ENCODE measurements around the gene ASTN1. TPM values are rescaled to one million over a fixed set of nuclear protein-coding genes. Genes with fewer than 3 reads are reported as not detected.

The ASTN1 gene
- 7.8 TPM for total RNA-seq
- polyA plus RNA-seq (ENCODE audit: insufficient read depth in 1 of 8, insufficient read length in 8 of 8, low replicate concordance in 1 of 8): 1 to 10 TPM; 3.8 to 8.5 (median 6.2) TPM
- long read RNA-seq, donor 1: 0 reads
- long read RNA-seq, donor 2: 0 reads
- long read RNA-seq, donor 3: 0 reads
- long read RNA-seq, donor 4: 0 reads
- long read RNA-seq, donor 5, partial matches to known transcripts: 0 of 1 reads
- long read RNA-seq, donor 5, other reads (novel, unspliced or antisense): 0 of 1 reads
- long read RNA-seq, donor 6, partial matches to known transcripts: 0 of 1 reads
- long read RNA-seq, donor 6, other reads (novel, unspliced or antisense): 0 of 1 reads
- long read RNA-seq, donor 7: 0 reads
- long read RNA-seq, donor 8: 0 reads
- long read RNA-seq, donor 9: 0 reads
- long read RNA-seq, donor 10: 0 reads
- long read RNA-seq, donor 11: 0 reads

DNA sequence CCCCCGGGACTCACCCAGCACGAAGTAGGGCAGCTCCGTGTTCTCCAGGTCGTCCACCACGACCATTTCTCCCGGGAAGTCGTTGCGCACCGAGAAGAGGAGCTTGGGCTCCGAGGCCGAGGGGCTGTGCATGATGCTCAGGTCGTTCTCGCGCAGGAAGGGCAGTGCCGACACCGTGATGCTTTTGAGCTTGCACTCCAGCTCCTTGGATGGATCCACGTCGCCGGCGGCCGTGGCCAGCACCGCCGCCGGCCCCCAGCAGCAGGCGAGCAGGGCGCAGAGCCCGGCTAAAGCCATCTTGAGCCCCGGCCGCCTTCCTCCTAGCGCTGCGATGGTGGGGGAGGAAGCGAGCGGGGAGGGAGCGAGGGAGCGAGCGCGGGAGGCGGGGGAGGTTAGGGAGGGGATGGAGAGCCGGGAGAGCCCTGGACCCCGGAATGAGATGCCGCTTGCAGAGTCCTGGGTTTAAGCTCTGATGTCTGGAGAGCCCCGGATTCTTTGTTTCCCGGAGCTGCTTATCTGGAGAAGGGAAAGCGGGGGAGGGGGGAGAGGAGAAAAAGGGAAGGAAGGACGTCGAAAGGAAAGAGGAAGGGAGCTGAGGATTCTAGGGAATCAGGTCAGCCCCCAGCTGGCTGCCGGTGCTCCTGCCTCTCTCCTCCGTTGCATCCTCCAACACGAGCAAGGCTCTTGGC lies at the start of gene ASTN1:
ASTN1 (minus strand) TSS at position 333 of the 689 bp plus-strand sequence; CDS start at position 297, 36 bp downstream.
- H3K4me1 ChIP-seq (ENCODE audit: control insufficient read depth, insufficient read depth, low read length): peaks cover 5% of the 10 kb centered on the region
- H3K9me3 ChIP-seq (replicated peaks; ENCODE audit: control insufficient read depth, low read depth, low read length): no peaks in the 10 kb centered on the region
- under 1% methylated on average over 40 of the region's 49 CpGs for whole genome bisulfite sequencing (ENCODE audit: insufficient coverage)
- H3K27me3 ChIP-seq (ENCODE audit: control insufficient read depth, insufficient read depth, low read length): peaks cover 18% of the 10 kb centered on the region
- peak within 1 kb of the TSS; percentile 40 for H3K4me3 ChIP-seq (ENCODE audit: low read length)
- peak; percentile 45 for DNase-seq
- no peaks in the 10 kb centered on the region for H3K36me3 ChIP-seq (ENCODE audit: control insufficient read depth, insufficient read depth, low read length)
- H3K27ac ChIP-seq (ENCODE audit: low read length): no peak within 1 kb of the TSS

GRCh38 chr1:177211231-177211630 lies 46.7 kb upstream of the ASTN1 start:
- Histone ChIP-seq H3K4me3 (ENCODE audit: low read length) (no peak overlapping the region), H3K9me3 (replicated peaks; ENCODE audit: control insufficient read depth, low read depth, low read length) (no peaks in the 10 kb centered on the region), H3K4me1 (ENCODE audit: control insufficient read depth, insufficient read depth, low read length) (peaks cover 9% of the 10 kb centered on the region), H3K27me3 (ENCODE audit: control insufficient read depth, insufficient read depth, low read length) (no peaks in the 10 kb centered on the region), H3K27ac (ENCODE audit: low read length) (no peak overlapping the region), H3K36me3 (ENCODE audit: control insufficient read depth, insufficient read depth, low read length) (no peaks in the 10 kb centered on the region)
- WGBS (ENCODE audit: insufficient coverage): no CpG with 5 or more reads among the region's 4 CpGs
- DNase-seq: no peak

DNA sequence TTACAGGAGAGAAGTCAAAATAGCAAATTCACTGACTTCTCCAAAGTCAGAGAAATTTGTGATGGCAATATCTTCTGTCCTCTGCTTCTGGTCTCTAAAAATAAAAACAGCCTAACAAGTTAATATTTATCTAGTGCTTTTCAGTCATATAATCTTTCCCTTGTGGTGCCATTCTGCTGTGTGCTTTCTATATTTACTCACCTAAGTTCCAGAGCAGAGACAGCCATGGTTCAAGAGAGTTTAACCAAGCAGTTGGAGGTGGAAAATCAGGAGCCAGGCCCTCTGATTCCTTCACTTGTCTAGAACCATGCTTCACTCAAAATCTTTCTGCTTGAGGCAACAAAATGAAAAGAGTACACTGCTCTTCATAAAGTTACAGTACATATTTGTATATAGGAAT lies 45.6 kb upstream of the ASTN1 start:
- Histone ChIP-seq H3K27ac (ENCODE audit: low read length) (no peak overlapping the region), H3K4me1 (ENCODE audit: control insufficient read depth, insufficient read depth, low read length) (peaks cover 9% of the 10 kb centered on the region), H3K36me3 (ENCODE audit: control insufficient read depth, insufficient read depth, low read length) (no peaks in the 10 kb centered on the region), H3K9me3 (replicated peaks; ENCODE audit: control insufficient read depth, low read depth, low read length) (no peaks in the 10 kb centered on the region), H3K27me3 (ENCODE audit: control insufficient read depth, insufficient read depth, low read length) (no peaks in the 10 kb centered on the region), H3K4me3 (ENCODE audit: low read length) (no peak overlapping the region)
- no peak for DNase-seq

DNA sequence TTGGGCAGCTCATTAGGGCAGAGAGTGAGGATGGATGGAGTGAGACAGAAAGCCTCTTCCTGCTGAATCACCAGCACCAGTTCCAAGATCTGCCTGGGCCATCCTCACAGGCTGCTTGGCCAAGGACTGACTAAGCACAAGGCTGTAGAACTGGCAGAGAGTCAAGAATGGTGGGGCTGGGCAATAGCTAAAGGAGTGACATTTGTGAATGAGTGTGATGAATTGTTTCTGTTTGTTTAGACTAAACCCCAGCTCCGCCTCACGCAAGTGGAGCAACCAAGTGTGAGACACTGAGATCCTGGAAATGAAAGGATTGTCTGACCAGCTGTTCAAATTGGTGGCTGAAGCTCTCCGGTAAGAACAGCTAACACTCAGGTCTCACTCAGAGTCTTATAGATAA lies 44.8 kb upstream of the ASTN1 start:
- no CpG with 5 or more reads among the region's 3 CpGs for WGBS (ENCODE audit: insufficient coverage)
- Histone ChIP-seq H3K9me3 (replicated peaks; ENCODE audit: control insufficient read depth, low read depth, low read length) (no peaks in the 10 kb centered on the region), H3K4me3 (ENCODE audit: low read length) (no peak overlapping the region), H3K27me3 (ENCODE audit: control insufficient read depth, insufficient read depth, low read length) (no peaks in the 10 kb centered on the region), H3K4me1 (ENCODE audit: control insufficient read depth, insufficient read depth, low read length) (peaks cover 9% of the 10 kb centered on the region), H3K36me3 (ENCODE audit: control insufficient read depth, insufficient read depth, low read length) (no peaks in the 10 kb centered on the region), H3K27ac (ENCODE audit: low read length) (no peak overlapping the region)
- peak; percentile 81 for DNase-seq

DNA sequence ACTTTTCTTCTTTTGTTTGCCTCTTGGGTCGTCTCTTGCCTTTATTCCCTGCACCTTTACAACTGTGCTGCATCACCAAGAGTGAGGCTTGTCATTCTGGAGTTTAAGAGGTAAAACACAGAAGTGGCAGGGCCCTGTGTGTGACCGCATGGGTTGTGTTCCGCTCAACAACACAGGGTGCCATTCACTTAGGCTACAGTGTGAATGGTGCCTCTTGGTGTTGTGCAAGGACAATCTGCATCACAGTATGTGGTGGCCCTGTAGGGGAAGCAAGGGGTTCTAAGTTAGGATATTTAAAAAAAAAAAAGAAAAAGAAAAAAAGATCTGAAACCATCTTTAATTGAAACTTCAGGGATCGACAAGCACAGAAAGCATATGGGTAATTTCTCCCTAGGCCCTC lies 44.4 kb upstream of the ASTN1 start:
- Histone ChIP-seq H3K4me1 (ENCODE audit: control insufficient read depth, insufficient read depth, low read length) (peaks cover 9% of the 10 kb centered on the region), H3K27me3 (ENCODE audit: control insufficient read depth, insufficient read depth, low read length) (no peaks in the 10 kb centered on the region), H3K9me3 (replicated peaks; ENCODE audit: control insufficient read depth, low read depth, low read length) (no peaks in the 10 kb centered on the region), H3K36me3 (ENCODE audit: control insufficient read depth, insufficient read depth, low read length) (no peaks in the 10 kb centered on the region), H3K27ac (ENCODE audit: low read length) (no peak overlapping the region), H3K4me3 (ENCODE audit: low read length) (no peak overlapping the region)
- 100% methylated on average over 2 of the region's 4 CpGs for WGBS (ENCODE audit: insufficient coverage)
- DNase-seq: no peak

DNA sequence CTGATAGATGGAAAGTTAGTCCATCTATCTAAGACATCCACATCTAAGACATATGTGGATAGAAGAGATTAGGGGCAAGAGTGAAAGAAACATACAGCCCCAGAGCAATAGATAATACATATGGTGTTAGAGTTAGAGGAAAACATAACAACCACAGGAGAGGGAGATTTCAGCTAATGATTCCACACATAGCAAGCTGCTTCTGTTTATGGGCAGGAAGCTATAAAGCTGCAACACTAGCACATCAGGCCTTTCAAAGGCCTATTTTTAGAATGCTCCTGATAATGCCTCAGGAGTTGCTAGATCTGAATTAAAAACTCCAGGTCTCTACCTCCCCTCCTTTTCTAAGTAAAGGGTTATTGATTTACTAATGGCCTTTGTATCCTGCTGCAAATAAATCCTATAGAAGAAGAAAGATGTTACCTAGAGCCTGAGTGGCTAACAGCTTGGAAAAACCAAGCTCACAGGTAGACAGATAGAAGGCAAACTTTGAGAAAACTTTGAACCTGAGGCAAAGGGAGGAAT lies 42.4 kb upstream of the ASTN1 start:
- H3K9me3 ChIP-seq (replicated peaks; ENCODE audit: control insufficient read depth, low read depth, low read length): no peaks in the 10 kb centered on the region
- no peak overlapping the region for H3K27ac ChIP-seq (ENCODE audit: low read length)
- no peak for DNase-seq
- H3K4me1 ChIP-seq (ENCODE audit: control insufficient read depth, insufficient read depth, low read length): peaks cover 9% of the 10 kb centered on the region
- no peaks in the 10 kb centered on the region for H3K27me3 ChIP-seq (ENCODE audit: control insufficient read depth, insufficient read depth, low read length)
- H3K36me3 ChIP-seq (ENCODE audit: control insufficient read depth, insufficient read depth, low read length): no peaks in the 10 kb centered on the region
- H3K4me3 ChIP-seq (ENCODE audit: low read length): no peak overlapping the region

GRCh38 chr1:177200290-177200689 lies 35.8 kb upstream of the ASTN1 start:
- no peaks in the 10 kb centered on the region for H3K36me3 ChIP-seq (ENCODE audit: control insufficient read depth, insufficient read depth, low read length)
- no peak overlapping the region for H3K4me3 ChIP-seq (ENCODE audit: low read length)
- H3K27ac ChIP-seq (ENCODE audit: low read length): no peak overlapping the region
- H3K9me3 ChIP-seq (replicated peaks; ENCODE audit: control insufficient read depth, low read depth, low read length): no peaks in the 10 kb centered on the region
- no peak for DNase-seq
- H3K27me3 ChIP-seq (ENCODE audit: control insufficient read depth, insufficient read depth, low read length): no peaks in the 10 kb centered on the region
- H3K4me1 ChIP-seq (ENCODE audit: control insufficient read depth, insufficient read depth, low read length): no peaks in the 10 kb centered on the region
- 70% methylated on average over 3 of the region's 4 CpGs for WGBS (ENCODE audit: insufficient coverage)

GRCh38 chr1:177198243-177198642 lies 33.7 kb upstream of the ASTN1 start:
- no peak overlapping the region for H3K27ac ChIP-seq (ENCODE audit: low read length)
- H3K4me3 ChIP-seq (ENCODE audit: low read length): no peak overlapping the region
- no peaks in the 10 kb centered on the region for H3K4me1 ChIP-seq (ENCODE audit: control insufficient read depth, insufficient read depth, low read length)
- no peaks in the 10 kb centered on the region for H3K27me3 ChIP-seq (ENCODE audit: control insufficient read depth, insufficient read depth, low read length)
- H3K36me3 ChIP-seq (ENCODE audit: control insufficient read depth, insufficient read depth, low read length): no peaks in the 10 kb centered on the region
- no peak for DNase-seq
- H3K9me3 ChIP-seq (replicated peaks; ENCODE audit: control insufficient read depth, low read depth, low read length): no peaks in the 10 kb centered on the region
- WGBS (ENCODE audit: insufficient coverage): 80% methylated on average over 1 of the region's 2 CpGs

GRCh38 chr1:177190308-177190970 lies 25.9 kb upstream of the ASTN1 start:
- Histone ChIP-seq H3K36me3 (ENCODE audit: control insufficient read depth, insufficient read depth, low read length) (no peaks in the 10 kb centered on the region), H3K27me3 (ENCODE audit: control insufficient read depth, insufficient read depth, low read length) (no peaks in the 10 kb centered on the region)
- WGBS (ENCODE audit: insufficient coverage): no CpG with 5 or more reads among the region's 3 CpGs

DNA sequence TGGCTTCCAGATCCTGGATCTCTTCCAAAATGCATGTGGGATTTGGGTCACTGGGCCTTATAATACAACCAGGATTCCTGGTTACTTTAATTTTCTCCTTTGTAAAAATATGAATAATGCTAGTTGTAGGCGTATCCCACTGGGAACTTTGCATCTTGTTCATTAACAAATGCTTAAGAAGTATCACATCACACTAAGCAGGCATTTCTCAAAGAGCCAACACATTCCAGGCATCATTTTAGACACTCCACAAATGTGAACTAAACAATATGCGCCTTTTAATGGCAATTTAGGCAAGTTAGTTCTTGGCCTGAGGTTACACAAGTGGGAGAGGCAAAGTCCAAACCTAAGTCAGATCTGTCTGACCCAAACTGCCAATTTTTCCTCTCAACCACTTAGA lies 22.1 kb upstream of the ASTN1 start:
- DNase-seq: no peak
- H3K4me3 ChIP-seq (ENCODE audit: low read length): no peak overlapping the region
- no peaks in the 10 kb centered on the region for H3K9me3 ChIP-seq (replicated peaks; ENCODE audit: control insufficient read depth, low read depth, low read length)
- H3K36me3 ChIP-seq (ENCODE audit: control insufficient read depth, insufficient read depth, low read length): no peaks in the 10 kb centered on the region
- H3K4me1 ChIP-seq (ENCODE audit: control insufficient read depth, insufficient read depth, low read length): peaks cover 2% of the 10 kb centered on the region
- H3K27ac ChIP-seq (ENCODE audit: low read length): no peak overlapping the region
- WGBS (ENCODE audit: insufficient coverage): no CpG with 5 or more reads among the region's 2 CpGs
- peaks cover 2% of the 10 kb centered on the region for H3K27me3 ChIP-seq (ENCODE audit: control insufficient read depth, insufficient read depth, low read length)

More at GRCh38 chr1:177190308-177190970, 25.9 kb upstream of the ASTN1 start:
- Histone ChIP-seq H3K27ac (ENCODE audit: low read length) (no peak overlapping the region), H3K4me3 (ENCODE audit: low read length) (no peak overlapping the region), H3K4me1 (ENCODE audit: control insufficient read depth, insufficient read depth, low read length) (no peaks in the 10 kb centered on the region), H3K9me3 (replicated peaks; ENCODE audit: control insufficient read depth, low read depth, low read length) (no peaks in the 10 kb centered on the region)
- DNase-seq: no peak
